Spinal cord (tissue), 10 donors: Measurements from ENCODE around the gene TNKS1BP1. TPM values are rescaled to one million over a fixed set of nuclear protein-coding genes. Genes with fewer than 3 reads are reported as not detected.

ENCODE experiments used
- DNase-seq, 6 donors: peaks; one replicate each; pipeline versions ENCODE4 v3.0.0 to v3.0.0-alpha.2; 2013 to 2015; ENCODE audit warnings: low spot score in 6 of 6, low read depth in 4 of 6
- H3K27ac ChIP-seq: one replicate; pipeline ENCODE4 v1.5.1; 2013; ENCODE audit warnings: low read depth, low read length, control low read depth
- H3K27me3 ChIP-seq: one replicate; pipeline ENCODE4 v1.6.1; 2013; ENCODE audit warnings: low read length; ENCODE audit not compliant: control insufficient read depth, insufficient read depth
- H3K36me3 ChIP-seq: one replicate; pipeline ENCODE4 v1.6.1; 2013; ENCODE audit warnings: low read length; ENCODE audit not compliant: control insufficient read depth, insufficient read depth
- H3K4me1 ChIP-seq: one replicate; pipeline ENCODE4 v1.6.1; 2013; ENCODE audit warnings: low read length; ENCODE audit not compliant: control insufficient read depth, insufficient read depth
- H3K4me3 ChIP-seq: one replicate; pipeline ENCODE4 v1.5.1; 2013; ENCODE audit warnings: low read depth, low read length, control low read depth
- H3K9me3 ChIP-seq: one replicate; pipeline ENCODE4 v1.6.1; 2013; ENCODE audit warnings: low read length; ENCODE audit not compliant: control insufficient read depth, insufficient read depth
- WGBS: methylation state at CpG from one replicate; pipeline ENCODE4 v1.1.5; 2013; ENCODE audit warnings: missing lambda C conversion rate; ENCODE audit not compliant: insufficient coverage; 5-methylcytosine and 5-hydroxymethylcytosine counted together
- long read RNA-seq, 4 donors: transcript quantifications; one replicate each; lab custom pipeline, GENCODE V29; 2026
- polyA plus RNA-seq, 2 donors: library from polyadenylated mRNA; unstranded; fragments of 120-200 nt; gene quantifications; one replicate each; pipeline ENCODE4 v1.2.1, GENCODE V29; 2013; ENCODE audit not compliant: insufficient read length in 2 of 2
- total RNA-seq, 2 donors: library from RNA; depleted of rRNA in 1 of 2; stranded (reverse); fragments of 120-200 nt in 1 of 2; fragments of >200 nt in 1 of 2; gene quantifications; one replicate each; pipeline versions ENCODE4 v1.2.3 to v1.2.4, GENCODE V29; 2013 to 2014
- donor health status: healthy.

The TNKS1BP1 gene
- total RNA-seq: 10 to 100 TPM; 17.2 to 42.2 TPM
- polyA plus RNA-seq: 10 to 100 TPM; 44.8 to 58.3 TPM
- long read RNA-seq, donor 1, transcript TNKS1BP1-202 (6 exons, 1,946 nt): major isoform, 5 of 13 reads
- long read RNA-seq, donor 1, partial matches to known transcripts: 8 of 13 reads
- long read RNA-seq, donor 1, other reads (novel, unspliced or antisense): 0 of 13 reads
- long read RNA-seq, donor 2, partial matches to known transcripts: 13 of 13 reads
- long read RNA-seq, donor 2, other reads (novel, unspliced or antisense): 0 of 13 reads
- long read RNA-seq, donor 3, partial matches to known transcripts: 16 of 16 reads
- long read RNA-seq, donor 3, other reads (novel, unspliced or antisense): 0 of 16 reads
- long read RNA-seq, donor 4, partial matches to known transcripts: 31 of 35 reads
- long read RNA-seq, donor 4, other reads (novel, unspliced or antisense): 0 of 35 reads

- Histone ChIP-seq H3K9me3 (no peaks in the 10 kb centered on the region), H3K36me3 (peaks cover 61% of the 10 kb centered on the region), H3K27me3 (no peaks in the 10 kb centered on the region), H3K4me3 (peak within 1 kb of the TSS; percentile 71), H3K27ac (peak within 1 kb of the TSS; percentile 97), H3K4me1 (peaks cover 41% of the 10 kb centered on the region)
- under 1% methylated on average over 56 of the region's 61 CpGs for WGBS
- peak; percentile 77 to 99 (median 90) for DNase-seq
Observed at GRCh38 chr11:57324886-57325734, at the start of gene TNKS1BP1. Gene TNKS1BP1, minus strand, starts transcription at chr11:57324952. Its CDS starts 3,067 bp downstream, at chr11:57321885.

- no peaks in the 10 kb centered on the region for H3K9me3 ChIP-seq
- peaks cover 3% of the 10 kb centered on the region for H3K27me3 ChIP-seq
- H3K4me3 ChIP-seq: no peak overlapping the region
- no CpG with 5 or more reads among the region's 3 CpGs for WGBS
- no peak for DNase-seq
- no peak overlapping the region for H3K27ac ChIP-seq
- peaks cover 4% of the 10 kb centered on the region for H3K4me1 ChIP-seq
- H3K36me3 ChIP-seq: no peaks in the 10 kb centered on the region
Observed at GRCh38 chr11:57373146-57373545, 48.4 kb upstream of the TNKS1BP1 start.

DNA sequence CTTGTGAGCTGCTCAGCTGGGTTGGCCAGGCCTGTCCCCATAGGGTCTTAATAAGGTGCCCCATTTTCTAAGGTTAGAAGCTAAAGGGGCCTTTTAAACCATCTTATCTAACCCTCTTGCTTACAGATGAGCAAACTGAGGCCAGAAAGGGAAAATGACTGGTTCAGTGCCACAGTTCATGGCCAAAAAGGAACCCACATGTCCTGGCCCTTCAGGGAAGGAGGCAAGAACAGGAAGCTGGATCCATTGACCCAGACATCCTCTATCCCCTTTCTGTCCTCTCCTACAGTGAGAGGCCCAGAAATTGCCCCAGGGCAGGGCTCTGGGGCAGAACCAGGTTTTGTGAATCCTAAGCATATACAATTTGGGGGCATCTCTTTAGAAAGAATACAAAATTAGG is 46.2 kb upstream of the TNKS1BP1 start:
- Histone ChIP-seq H3K27me3 (no peaks in the 10 kb centered on the region), H3K36me3 (no peaks in the 10 kb centered on the region), H3K27ac (no peak overlapping the region), H3K9me3 (no peaks in the 10 kb centered on the region), H3K4me1 (no peaks in the 10 kb centered on the region), H3K4me3 (no peak overlapping the region)
- no peak for DNase-seq

DNA sequence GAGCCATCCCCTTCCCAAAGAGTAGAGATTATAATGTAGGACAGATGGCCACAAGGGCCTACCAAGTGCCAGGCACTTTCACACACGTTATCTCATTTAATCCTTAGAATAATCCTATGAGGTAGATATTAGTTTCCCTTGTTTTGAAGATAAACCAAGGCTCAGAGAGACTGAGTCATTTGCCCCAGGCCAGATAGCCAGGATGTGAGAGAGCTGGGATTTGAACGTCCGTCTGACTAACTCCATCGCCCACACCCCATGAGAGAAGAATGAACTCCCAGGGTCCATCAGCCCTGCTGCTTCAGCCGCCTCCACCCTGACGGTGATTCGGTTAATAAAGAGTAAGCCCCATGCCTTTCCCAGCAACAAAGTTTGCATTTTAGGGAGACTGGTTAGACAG is 45.5 kb upstream of the TNKS1BP1 start:
- no peaks in the 10 kb centered on the region for H3K36me3 ChIP-seq
- no CpG with 5 or more reads among the region's 7 CpGs for WGBS
- H3K27me3 ChIP-seq: no peaks in the 10 kb centered on the region

DNA sequence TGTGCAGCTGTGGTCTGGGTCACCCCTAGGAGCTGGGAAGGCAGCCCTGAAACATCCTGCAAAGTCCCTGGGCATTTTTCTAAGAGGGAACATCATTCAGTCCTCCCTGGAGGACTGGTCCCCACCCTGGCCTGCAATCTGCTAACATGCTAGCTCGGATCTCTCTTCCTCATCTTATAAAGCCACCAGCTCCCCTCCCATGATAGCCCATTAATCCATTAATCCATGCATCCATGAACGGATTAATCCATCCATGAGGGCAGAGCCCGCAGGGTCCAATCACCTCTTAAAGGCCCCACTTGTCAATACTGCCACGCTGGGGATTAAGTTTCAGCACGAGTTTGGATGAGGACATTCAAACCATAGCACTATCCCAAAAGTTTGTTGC is 44.1 kb upstream of the TNKS1BP1 start:
- DNase-seq: no peak
- no peaks in the 10 kb centered on the region for H3K9me3 ChIP-seq
- no peaks in the 10 kb centered on the region for H3K36me3 ChIP-seq
- no peaks in the 10 kb centered on the region for H3K27me3 ChIP-seq
- H3K4me1 ChIP-seq: no peaks in the 10 kb centered on the region
- no peak overlapping the region for H3K27ac ChIP-seq
- H3K4me3 ChIP-seq: no peak overlapping the region
- WGBS: 89% methylated on average over 2 of the region's 5 CpGs

More for the DNA sequence above, 45.5 kb upstream of the TNKS1BP1 start:
- H3K27ac ChIP-seq: no peak overlapping the region
- H3K4me3 ChIP-seq: no peak overlapping the region
- no peak for DNase-seq
- H3K9me3 ChIP-seq: no peaks in the 10 kb centered on the region
- H3K4me1 ChIP-seq: no peaks in the 10 kb centered on the region

DNA sequence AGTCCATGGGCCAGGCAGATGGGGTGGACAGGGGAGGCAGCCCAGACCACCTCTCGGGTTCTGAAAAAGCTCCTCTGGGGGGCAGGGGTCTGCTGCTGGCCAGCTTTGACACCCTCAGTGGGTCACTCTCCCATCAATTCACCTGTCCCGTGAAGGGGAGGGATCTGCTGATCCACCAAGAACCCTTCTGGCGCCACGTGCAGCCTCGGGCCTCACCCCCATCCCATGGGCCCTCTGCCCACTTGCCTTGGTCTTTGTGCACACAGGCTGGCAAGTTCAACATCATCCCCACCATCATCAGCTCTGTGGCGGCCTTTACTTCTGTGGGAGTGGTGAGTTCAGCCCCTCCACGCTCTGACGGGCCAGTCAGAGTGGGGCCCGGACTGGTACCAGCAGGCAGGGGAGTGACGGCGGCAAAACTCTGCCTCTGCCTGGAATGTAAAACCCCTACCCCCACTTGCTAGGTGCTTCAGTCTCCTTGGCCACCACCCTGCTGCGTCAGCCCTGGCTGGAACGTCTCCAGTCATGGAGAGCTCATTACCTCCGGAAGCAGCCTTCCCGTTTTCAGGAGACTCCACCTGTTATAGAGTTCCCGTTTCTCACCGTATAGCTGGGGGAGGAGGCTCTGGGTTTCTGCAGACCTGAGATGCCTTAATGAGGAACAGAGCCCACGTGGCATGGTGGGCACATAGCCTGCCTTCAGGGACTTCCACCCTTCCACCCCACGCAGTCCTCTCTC is 43.5 kb upstream of the TNKS1BP1 start:
- Histone ChIP-seq H3K36me3 (no peaks in the 10 kb centered on the region), H3K27ac (no peak overlapping the region), H3K9me3 (no peaks in the 10 kb centered on the region), H3K4me3 (no peak overlapping the region), H3K4me1 (no peaks in the 10 kb centered on the region), H3K27me3 (no peaks in the 10 kb centered on the region)
- 78% methylated on average over 15 of the region's 19 CpGs for WGBS
- DNase-seq: no peak

DNA sequence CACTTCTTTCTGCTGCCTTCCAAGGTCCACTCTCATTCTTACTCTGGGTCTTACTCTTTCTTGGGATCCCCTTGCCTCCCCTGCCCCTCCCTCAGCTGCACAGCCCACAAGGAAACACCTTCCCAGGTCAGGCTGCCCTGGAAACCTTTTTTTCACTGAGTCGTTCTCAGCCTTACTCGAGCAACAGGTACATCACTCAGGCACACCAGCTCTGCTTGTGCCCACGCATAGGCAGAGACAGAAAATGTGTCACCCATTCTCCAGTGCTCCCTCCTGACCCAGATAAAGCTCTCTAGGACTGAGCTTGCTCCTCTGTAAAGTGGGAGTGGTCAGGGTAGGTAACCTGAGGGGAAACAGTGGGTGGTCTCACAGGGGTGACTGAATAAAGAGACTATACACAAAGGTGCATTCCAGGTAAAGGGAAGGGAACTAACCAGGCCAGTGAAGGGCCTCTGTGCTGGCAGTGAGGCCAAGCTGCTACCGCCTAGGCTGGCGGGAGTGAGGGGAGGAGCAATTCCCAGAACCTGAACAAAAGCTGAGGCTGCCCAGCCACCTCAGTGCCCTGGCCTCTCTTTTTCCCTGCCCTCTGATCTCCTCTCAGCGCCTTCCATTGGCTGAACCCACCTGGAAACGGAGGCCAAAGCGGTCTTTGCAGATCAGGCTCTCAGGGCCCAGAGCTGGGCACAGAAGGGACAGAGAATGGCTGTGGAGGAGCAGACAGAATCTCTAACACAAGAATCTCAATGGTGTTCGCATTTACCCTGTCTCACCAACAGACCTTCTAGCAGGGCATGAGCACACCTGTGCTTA is 40.3 kb upstream of the TNKS1BP1 start:
- H3K36me3 ChIP-seq: no peaks in the 10 kb centered on the region
- DNase-seq: no peak
- no peak overlapping the region for H3K4me3 ChIP-seq
- 51% methylated on average over 7 of the region's 9 CpGs for WGBS
- no peak overlapping the region for H3K27ac ChIP-seq
- H3K27me3 ChIP-seq: no peaks in the 10 kb centered on the region
- no peaks in the 10 kb centered on the region for H3K9me3 ChIP-seq
- H3K4me1 ChIP-seq: no peaks in the 10 kb centered on the region

DNA sequence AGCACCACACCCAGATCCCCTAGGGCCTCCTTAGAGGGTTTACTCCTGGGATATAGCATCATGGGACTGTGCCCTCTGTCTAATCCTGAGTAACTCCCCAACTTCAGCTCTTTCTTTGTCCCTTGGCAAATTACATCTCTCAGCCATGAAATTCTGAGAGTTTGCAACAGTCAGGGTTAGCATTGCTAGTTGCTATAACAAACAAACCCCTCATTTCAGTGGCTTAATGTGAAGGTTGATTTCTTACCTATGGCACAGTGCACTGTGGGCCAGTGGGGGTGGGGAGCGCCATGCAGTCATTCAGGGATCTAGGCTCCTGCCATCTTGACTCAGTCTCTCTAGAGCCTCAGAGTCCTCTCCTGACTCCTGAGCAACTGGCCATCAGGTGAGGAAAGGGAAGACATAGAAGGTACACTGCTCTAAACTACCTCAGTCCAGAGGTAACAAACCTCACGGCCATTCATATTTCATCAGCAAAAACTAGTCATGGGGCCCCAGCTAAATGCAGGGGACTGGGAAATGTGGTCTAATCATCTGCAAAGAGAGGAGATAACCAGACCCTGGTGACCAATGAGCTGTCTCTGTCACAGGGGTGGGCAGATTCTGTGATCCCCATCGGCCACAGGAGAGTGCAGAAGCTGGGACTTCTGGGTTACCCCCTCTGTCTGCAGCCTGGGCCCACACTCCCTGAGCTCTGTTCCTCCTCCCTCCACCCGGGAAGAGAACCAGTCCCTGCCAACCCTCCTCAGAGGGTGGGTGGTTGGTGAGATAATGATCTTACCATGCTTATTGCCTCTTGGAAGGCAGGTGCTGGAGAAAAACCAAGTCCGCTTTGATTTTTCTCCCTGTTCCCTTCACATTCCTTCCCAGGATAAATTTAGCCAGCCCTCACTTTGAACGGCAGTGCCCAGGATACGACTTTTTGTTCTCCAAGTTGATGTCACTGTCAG is 38.7 kb upstream of the TNKS1BP1 start:
- Histone ChIP-seq H3K4me3 (no peak overlapping the region), H3K36me3 (no peaks in the 10 kb centered on the region), H3K27ac (no peak overlapping the region), H3K4me1 (peaks cover 10% of the 10 kb centered on the region), H3K27me3 (no peaks in the 10 kb centered on the region), H3K9me3 (no peaks in the 10 kb centered on the region)
- 66% methylated on average over 3 of the region's 7 CpGs for WGBS
- DNase-seq: no peak
